GM12892 (cell line): ENCODE measurements around the gene FAM20C.
"Not testable (repeated sequence)": the region's sequence is repeated elsewhere in the genome, so short reads cannot be mapped to it uniquely, and the experiment has no call there.

Source experiments
- POLR2A ChIP-seq: IDR thresholded peaks from 2 replicates; pipeline ENCODE4 v1.6.1; 2011; ENCODE audit warnings: low read depth, low read length, control low read depth
- POLR2AphosphoS5 ChIP-seq: IDR thresholded peaks from 2 replicates; pipeline ENCODE4 v1.6.1; 2011; ENCODE audit warnings: low read depth, low read length, control low read depth
- TAF1 ChIP-seq: IDR thresholded peaks from 2 replicates; pipeline ENCODE4 v1.6.1; 2011; ENCODE audit warnings: low read depth, mild to moderate bottlenecking, control low read depth, low read length, borderline replicate concordance

- TF ChIP-seq POLR2A, TAF1, POLR2AphosphoS5: not testable (repeated sequence)
Observed at GRCh38 chr7:243580-243978, 51.2 kb downstream of the FAM20C start.
